Right renal pelvis (tissue), 4 donors: ENCODE data around the gene XYLT1. TPM values are rescaled to one million over a fixed set of nuclear protein-coding genes. Genes with fewer than 3 reads are reported as not detected.

Experiments
- DNase-seq, 4 donors: peaks; one replicate each; pipeline ENCODE4 v3.0.0-alpha.2; 2013; ENCODE audit warnings: low read depth in 4 of 4, low spot score in 3 of 4, missing footprints in 1 of 4
- polyA plus RNA-seq, 4 donors: library from polyadenylated mRNA; unstranded; fragments of 120-200 nt; gene quantifications; one replicate each; pipeline ENCODE4 v1.2.1, GENCODE V29; 2013; ENCODE audit not compliant: insufficient read length in 4 of 4

The XYLT1 gene
- polyA plus RNA-seq, 4 donors: 8.1 to 8.5 (median 8.4) TPM

GRCh38 chr16:17133851-17134250, 336.9 kb downstream of the XYLT1 start:
- no peak for DNase-seq

- DNase-seq: no peak
These were observed 339.4 kb downstream of the XYLT1 start for GRCh38 chr16:17131351-17131750.

- DNase-seq: no peak
These were observed 340.0 kb downstream of the XYLT1 start for GRCh38 chr16:17130733-17131132.

- DNase-seq: no peak
These were observed 340.8 kb downstream of the XYLT1 start for GRCh38 chr16:17129971-17130370.

- DNase-seq: no peak
These were observed 342.0 kb downstream of the XYLT1 start for GRCh38 chr16:17128791-17129190.

- DNase-seq: no peak
These were observed 344.6 kb downstream of the XYLT1 start for GRCh38 chr16:17126156-17126555.

GRCh38 chr16:17125671-17126070, 345.1 kb downstream of the XYLT1 start:
- no peak for DNase-seq

DNA sequence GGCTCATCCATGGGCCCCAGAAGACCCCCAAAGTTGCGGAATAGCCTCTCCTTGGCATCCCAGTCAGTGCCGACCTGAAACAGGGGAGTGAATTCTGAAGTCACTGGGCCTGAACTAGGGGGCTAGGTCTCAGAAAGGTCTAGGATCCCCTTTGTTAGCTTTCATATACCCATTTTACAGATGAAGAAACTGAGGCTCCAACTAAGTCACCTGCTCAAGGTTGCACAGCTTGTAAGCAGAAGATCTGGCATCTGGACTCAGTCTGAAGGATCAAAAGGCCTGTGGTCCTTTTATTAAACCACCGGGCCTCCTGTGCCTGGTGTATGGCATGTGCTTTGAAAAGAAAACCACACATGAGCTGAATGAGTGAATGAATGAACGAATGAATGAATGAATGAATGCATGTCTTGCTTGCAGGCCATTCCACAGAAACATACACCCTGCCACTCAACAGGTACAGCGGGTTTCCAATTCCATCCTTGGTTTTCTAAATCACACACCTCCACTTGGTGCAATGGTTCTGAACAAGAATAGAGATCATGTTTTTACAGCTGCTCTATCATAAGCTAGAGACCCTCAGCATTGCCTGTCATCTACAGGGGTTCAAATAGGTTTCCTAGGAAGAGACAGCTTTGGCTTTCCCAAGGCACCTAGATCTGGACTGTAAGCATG, 352.7 kb downstream of the XYLT1 start:
- no peak for DNase-seq

DNA sequence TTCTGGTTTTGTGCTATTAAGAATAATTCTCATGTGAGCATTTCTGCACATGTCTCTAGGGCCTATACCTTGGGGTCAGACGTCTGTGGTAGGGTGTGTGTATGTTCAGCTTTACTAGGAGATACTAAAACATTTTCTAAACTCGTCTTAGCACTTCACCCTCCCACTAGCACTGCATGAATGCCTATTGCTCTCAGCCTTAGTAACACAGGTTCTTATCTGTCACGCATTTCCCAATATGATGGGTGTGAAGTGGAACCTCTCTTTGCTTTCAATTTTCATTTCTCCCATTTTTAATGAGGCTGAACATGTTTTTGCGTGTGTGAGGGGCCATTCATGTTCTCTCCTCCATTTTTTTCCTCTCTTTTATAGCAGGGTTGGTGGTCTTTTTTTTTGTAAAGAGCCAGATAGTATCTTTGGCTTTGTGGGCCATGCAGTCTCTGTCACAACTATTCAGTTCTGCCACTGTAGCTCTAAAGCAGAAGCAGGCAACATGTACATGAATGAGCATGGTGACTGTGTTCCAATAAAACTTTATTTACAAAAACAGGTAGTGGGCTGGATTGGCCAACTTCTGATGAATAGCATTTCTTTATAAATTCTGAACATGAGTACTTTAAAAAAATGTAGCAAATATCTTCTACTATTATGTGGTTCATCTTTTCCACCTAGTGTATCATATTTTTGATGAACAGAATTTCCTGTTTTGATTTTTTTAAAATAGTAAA, 354.0 kb downstream of the XYLT1 start:
- no peak for DNase-seq

DNA sequence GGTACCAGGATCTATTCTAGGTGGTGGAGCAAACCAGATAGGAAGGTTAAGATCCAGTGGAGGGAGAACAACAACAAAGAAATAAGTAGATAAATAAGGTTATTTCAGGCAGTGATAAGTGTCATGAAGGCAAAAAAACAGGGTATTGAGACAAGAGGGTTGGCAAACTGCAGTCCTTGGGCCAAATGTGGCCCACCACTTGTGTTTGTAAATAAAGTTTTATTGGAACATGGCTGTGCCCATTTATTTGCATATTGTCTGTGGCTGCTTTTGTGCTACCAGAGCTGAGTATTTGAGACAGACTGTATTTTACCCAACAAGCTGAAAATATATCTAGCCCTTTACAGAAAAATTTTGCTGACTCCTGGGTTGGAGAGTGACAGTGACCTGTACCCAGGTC, 361.3 kb downstream of the XYLT1 start:
- DNase-seq: no peak

DNA sequence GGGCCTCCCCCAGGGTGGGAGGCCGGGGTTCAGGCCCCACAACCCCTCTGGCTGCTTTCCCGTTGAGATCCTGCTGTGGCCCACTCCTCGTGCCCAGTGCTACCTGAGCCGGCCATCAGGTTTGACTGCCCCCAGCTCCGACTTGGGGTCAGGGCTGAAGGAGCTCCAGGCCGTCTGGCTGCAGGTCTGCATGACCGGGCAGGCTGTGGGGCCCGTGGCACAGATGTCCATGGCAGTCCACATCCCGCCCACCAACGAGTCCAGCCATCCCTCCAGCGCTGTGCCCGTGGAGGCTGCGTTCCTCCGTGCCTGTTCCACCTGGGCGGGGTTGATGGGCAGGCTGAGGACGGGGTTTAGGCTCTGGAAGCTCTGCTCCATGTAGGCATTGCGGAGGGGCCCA, 362.2 kb downstream of the XYLT1 start:
- DNase-seq: no peak

DNA sequence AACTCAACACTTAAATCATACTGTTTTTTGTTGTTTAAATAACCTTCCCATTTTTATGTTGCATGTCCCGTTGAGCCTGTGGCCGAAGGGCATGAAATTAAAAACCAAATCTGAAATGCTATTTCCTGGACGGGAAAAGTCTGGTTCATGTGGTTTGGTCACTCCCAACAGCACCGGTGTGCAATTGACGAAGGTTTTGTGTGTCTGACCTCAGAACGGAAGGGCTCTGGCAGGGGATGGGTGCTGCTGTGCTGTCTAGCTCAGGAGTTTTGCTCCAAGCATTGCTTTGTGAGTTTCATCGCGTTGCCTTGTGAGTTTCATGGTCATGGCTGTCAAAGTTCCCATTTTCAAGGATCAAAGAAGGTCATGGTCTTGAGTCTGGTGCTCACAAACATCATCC, 363.3 kb downstream of the XYLT1 start:
- DNase-seq: no peak

GRCh38 chr16:17106243-17106791, 364.4 kb downstream of the XYLT1 start:
- no peak for DNase-seq

GRCh38 chr16:17105239-17105797, 365.4 kb downstream of the XYLT1 start:
- no peak for DNase-seq

DNA sequence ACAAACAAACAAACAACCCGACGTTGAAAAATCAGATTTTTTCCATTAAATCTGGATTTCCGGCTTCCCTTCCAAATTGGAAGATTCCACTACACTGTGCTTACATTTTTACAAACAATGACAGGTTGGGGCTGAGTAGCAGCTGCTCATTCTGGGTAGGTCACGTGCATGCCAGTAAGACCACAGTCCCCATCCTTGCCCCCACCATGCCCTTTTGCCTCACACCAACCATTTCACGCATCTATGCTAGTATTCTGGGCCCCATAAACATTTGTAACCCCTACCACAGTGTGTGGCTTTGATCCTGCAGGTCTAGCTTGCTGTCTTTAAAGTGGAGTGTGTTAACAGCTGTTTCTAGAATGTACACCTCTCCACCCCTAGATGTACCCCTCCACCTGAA, 366.1 kb downstream of the XYLT1 start:
- no peak for DNase-seq

DNA sequence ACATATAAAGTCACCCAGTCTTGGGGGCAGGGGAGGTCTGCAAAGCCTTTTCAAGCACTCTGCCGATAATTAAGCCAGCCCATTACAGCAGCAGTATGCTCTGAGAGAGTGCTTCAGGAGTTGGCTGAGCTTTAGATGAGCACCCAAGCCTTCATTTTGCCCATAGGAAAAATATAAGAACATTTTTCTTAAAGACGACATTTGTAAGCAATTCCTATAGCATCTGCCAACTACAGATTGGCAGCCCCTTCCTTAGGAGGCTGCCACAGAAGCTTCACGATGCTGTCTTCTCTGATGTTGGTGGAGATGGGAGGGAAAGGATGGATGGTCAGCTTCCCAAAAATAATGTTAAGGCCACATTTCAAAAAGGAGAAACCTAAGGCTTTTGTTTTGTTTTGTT, 367.5 kb downstream of the XYLT1 start:
- DNase-seq: no peak

DNA sequence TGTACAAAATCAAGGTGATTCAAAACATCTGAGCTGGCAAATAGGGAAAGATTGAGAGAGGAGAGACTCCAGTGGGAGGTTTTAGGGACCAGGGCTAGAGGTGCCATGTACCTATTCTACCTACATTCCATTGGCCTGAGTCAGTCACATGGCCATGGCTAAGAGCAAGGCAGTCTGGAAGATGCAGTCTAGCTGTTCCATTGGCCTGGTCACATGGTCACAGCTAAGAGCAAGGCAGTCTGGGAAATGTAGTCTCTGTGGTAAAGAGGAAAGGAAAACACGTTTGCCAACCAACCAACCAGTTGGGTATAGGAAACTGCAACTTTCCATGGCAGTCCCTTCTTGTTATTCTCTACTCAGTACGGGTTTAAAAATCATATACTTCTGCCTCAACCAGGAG, 369.1 kb downstream of the XYLT1 start:
- no peak for DNase-seq

- no peak for DNase-seq
These were observed 372.1 kb downstream of the XYLT1 start for GRCh38 chr16:17098685-17099084.

DNA sequence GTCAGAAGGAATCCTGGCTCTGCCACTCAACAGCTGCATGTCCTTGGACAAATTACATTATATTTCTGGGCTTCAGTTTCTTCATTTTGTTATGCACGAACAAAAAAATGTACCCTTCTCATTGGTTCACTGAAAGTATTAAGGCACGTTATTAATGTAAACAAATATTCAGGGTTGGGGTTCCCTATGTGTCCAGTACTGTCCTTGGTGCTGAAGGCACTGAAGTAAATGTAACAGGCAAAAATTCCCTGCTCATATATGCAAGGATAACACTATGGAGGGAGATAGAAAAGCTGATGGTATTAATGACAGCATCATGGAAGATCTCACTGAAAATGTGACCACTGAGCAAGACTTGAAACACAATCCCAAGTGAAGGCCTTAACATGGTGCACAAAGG, 386.6 kb downstream of the XYLT1 start:
- peak in 1 of 4 donors; percentile 1 for DNase-seq

GRCh38 chr16:17083628-17084027, 387.1 kb downstream of the XYLT1 start:
- no peak for DNase-seq

- no peak for DNase-seq
These were observed 388.5 kb downstream of the XYLT1 start for GRCh38 chr16:17082095-17082882.
